ENCODE results near the gene SPRR1A.

Gene SPRR1A

GRCh38 chr1:152962876-152963415 lies 20.9 kb upstream of the SPRR1A start:
- no peak for DNase-seq
- Mint-ChIP-seq H3K27me3 (peaks cover 30% of the 10 kb centered on the region), H3K9me3 (no peaks in the 10 kb centered on the region)

GRCh38 chr1:152964536-152964935 lies 19.3 kb upstream of the SPRR1A start:
- Mint-ChIP-seq H3K4me1 (ENCODE audit: low read depth) (no peaks in the 10 kb centered on the region), H3K4me3 (no peak overlapping the region), H3K36me3 (ENCODE audit: low read depth) (no peaks in the 10 kb centered on the region), H3K27ac (no peak overlapping the region), H3K27me3 (peaks cover 30% of the 10 kb centered on the region), H3K9me3 (no peaks in the 10 kb centered on the region)
- no peak for DNase-seq

More at GRCh38 chr1:152962876-152963415, 20.9 kb upstream of the SPRR1A start:
- no peaks in the 10 kb centered on the region for H3K4me1 Mint-ChIP-seq (ENCODE audit: low read depth)
- H3K36me3 Mint-ChIP-seq (ENCODE audit: low read depth) = no peaks in the 10 kb centered on the region
- H3K27ac Mint-ChIP-seq = no peak overlapping the region
- no peak overlapping the region for H3K4me3 Mint-ChIP-seq

- H3K27me3 Mint-ChIP-seq = peaks cover 26% of the 10 kb centered on the region
- no peaks in the 10 kb centered on the region for H3K36me3 Mint-ChIP-seq (ENCODE audit: low read depth)
- no peak overlapping the region for H3K4me3 Mint-ChIP-seq
- no peaks in the 10 kb centered on the region for H3K4me1 Mint-ChIP-seq (ENCODE audit: low read depth)
- H3K27ac Mint-ChIP-seq = no peak overlapping the region
- no peak for DNase-seq
- no peaks in the 10 kb centered on the region for H3K9me3 Mint-ChIP-seq
Measured at GRCh38 chr1:152965853-152966252, 18.0 kb upstream of the SPRR1A start.

- no peak overlapping the region for H3K27ac Mint-ChIP-seq
- no peaks in the 10 kb centered on the region for H3K36me3 Mint-ChIP-seq (ENCODE audit: low read depth)
- H3K4me1 Mint-ChIP-seq (ENCODE audit: low read depth) = no peaks in the 10 kb centered on the region
- peaks cover 31% of the 10 kb centered on the region for H3K27me3 Mint-ChIP-seq
- no peak for DNase-seq
- no peak overlapping the region for H3K4me3 Mint-ChIP-seq
- no peaks in the 10 kb centered on the region for H3K9me3 Mint-ChIP-seq
Measured at GRCh38 chr1:152967201-152967600, 16.7 kb upstream of the SPRR1A start.

GRCh38 chr1:152968248-152968647 lies 15.6 kb upstream of the SPRR1A start:
- Mint-ChIP-seq H3K4me3 (no peak overlapping the region), H3K9me3 (no peaks in the 10 kb centered on the region), H3K36me3 (ENCODE audit: low read depth) (no peaks in the 10 kb centered on the region), H3K27ac (no peak overlapping the region), H3K27me3 (peaks cover 39% of the 10 kb centered on the region), H3K4me1 (ENCODE audit: low read depth) (no peaks in the 10 kb centered on the region)
- no peak for DNase-seq

- DNase-seq = no peak
- H3K4me1 Mint-ChIP-seq (ENCODE audit: low read depth) = no peaks in the 10 kb centered on the region
- no peaks in the 10 kb centered on the region for H3K36me3 Mint-ChIP-seq (ENCODE audit: low read depth)
- no peaks in the 10 kb centered on the region for H3K9me3 Mint-ChIP-seq
- H3K4me3 Mint-ChIP-seq = no peak overlapping the region
- H3K27ac Mint-ChIP-seq = no peak overlapping the region
- peaks cover 46% of the 10 kb centered on the region for H3K27me3 Mint-ChIP-seq
Measured at GRCh38 chr1:152969036-152969435, 14.8 kb upstream of the SPRR1A start.

- Mint-ChIP-seq H3K27me3 (peaks cover 37% of the 10 kb centered on the region), H3K4me1 (ENCODE audit: low read depth) (no peaks in the 10 kb centered on the region), H3K27ac (no peak within 1 kb of the TSS), H3K4me3 (no peak within 1 kb of the TSS), H3K9me3 (no peaks in the 10 kb centered on the region), H3K36me3 (ENCODE audit: low read depth) (no peaks in the 10 kb centered on the region)
- no peak for DNase-seq
Measured at GRCh38 chr1:152970495-152970894, 13.4 kb upstream of the SPRR1A start, which contains the start of gene SPRR4. Gene SPRR4 (plus strand): TSS chr1:152970648. CDS start chr1:152971891, 1,243 bp downstream.

- H3K27me3 Mint-ChIP-seq = peaks cover 31% of the 10 kb centered on the region
- H3K4me3 Mint-ChIP-seq = no peak overlapping the region
- no peaks in the 10 kb centered on the region for H3K4me1 Mint-ChIP-seq (ENCODE audit: low read depth)
- no peaks in the 10 kb centered on the region for H3K36me3 Mint-ChIP-seq (ENCODE audit: low read depth)
- H3K27ac Mint-ChIP-seq = no peak overlapping the region
- H3K9me3 Mint-ChIP-seq = no peaks in the 10 kb centered on the region
- no peak for DNase-seq
Measured at GRCh38 chr1:152972196-152972886, 11.5 kb upstream of the SPRR1A start.

- Mint-ChIP-seq H3K9me3 (no peaks in the 10 kb centered on the region), H3K27me3 (peaks cover 58% of the 10 kb centered on the region), H3K4me1 (ENCODE audit: low read depth) (no peaks in the 10 kb centered on the region), H3K27ac (no peak overlapping the region), H3K36me3 (ENCODE audit: low read depth) (no peaks in the 10 kb centered on the region), H3K4me3 (no peak overlapping the region)
- no peak for DNase-seq
Measured at GRCh38 chr1:152976688-152977087, 7.2 kb upstream of the SPRR1A start.

GRCh38 chr1:152977614-152978013 lies 6.3 kb upstream of the SPRR1A start:
- peaks cover 58% of the 10 kb centered on the region for H3K27me3 Mint-ChIP-seq
- no peak for DNase-seq
- H3K4me3 Mint-ChIP-seq = no peak overlapping the region
- no peaks in the 10 kb centered on the region for H3K4me1 Mint-ChIP-seq (ENCODE audit: low read depth)
- H3K36me3 Mint-ChIP-seq (ENCODE audit: low read depth) = no peaks in the 10 kb centered on the region
- no peaks in the 10 kb centered on the region for H3K9me3 Mint-ChIP-seq
- no peak overlapping the region for H3K27ac Mint-ChIP-seq

- H3K27me3 Mint-ChIP-seq = peaks cover 69% of the 10 kb centered on the region
- H3K9me3 Mint-ChIP-seq = no peaks in the 10 kb centered on the region
- H3K27ac Mint-ChIP-seq = no peak overlapping the region
- no peak overlapping the region for H3K4me3 Mint-ChIP-seq
- no peak for DNase-seq
- no peaks in the 10 kb centered on the region for H3K4me1 Mint-ChIP-seq (ENCODE audit: low read depth)
- no peaks in the 10 kb centered on the region for H3K36me3 Mint-ChIP-seq (ENCODE audit: low read depth)
Measured at GRCh38 chr1:152980676-152981075, 3.2 kb upstream of the SPRR1A start.

- H3K27ac Mint-ChIP-seq = no peak overlapping the region
- H3K27me3 Mint-ChIP-seq = peaks cover 67% of the 10 kb centered on the region
- no peaks in the 10 kb centered on the region for H3K36me3 Mint-ChIP-seq (ENCODE audit: low read depth)
- no peak for DNase-seq
- no peaks in the 10 kb centered on the region for H3K4me1 Mint-ChIP-seq (ENCODE audit: low read depth)
- H3K4me3 Mint-ChIP-seq = no peak overlapping the region
- no peaks in the 10 kb centered on the region for H3K9me3 Mint-ChIP-seq
Measured at GRCh38 chr1:152981146-152981871, 2.6 kb upstream of the SPRR1A start.

- Mint-ChIP-seq H3K36me3 (ENCODE audit: low read depth) (no peaks in the 10 kb centered on the region), H3K27me3 (peaks cover 71% of the 10 kb centered on the region), H3K27ac (no peak overlapping the region), H3K9me3 (no peaks in the 10 kb centered on the region), H3K4me1 (ENCODE audit: low read depth) (no peaks in the 10 kb centered on the region), H3K4me3 (no peak overlapping the region)
- DNase-seq = no peak
Measured at GRCh38 chr1:152982076-152982475, 1.8 kb upstream of the SPRR1A start.

- Mint-ChIP-seq H3K27ac (no peak overlapping the region), H3K4me1 (ENCODE audit: low read depth) (no peaks in the 10 kb centered on the region), H3K27me3 (peaks cover 72% of the 10 kb centered on the region), H3K9me3 (no peaks in the 10 kb centered on the region), H3K4me3 (no peak overlapping the region), H3K36me3 (ENCODE audit: low read depth) (no peaks in the 10 kb centered on the region)
- DNase-seq = no peak
Measured at GRCh38 chr1:152983234-152983633, 647 bp upstream of the SPRR1A start.

GRCh38 chr1:152986578-152986977 lies 2.7 kb downstream of the SPRR1A start:
- Mint-ChIP-seq H3K36me3 (ENCODE audit: low read depth) (no peaks in the 10 kb centered on the region), H3K27me3 (peaks cover 54% of the 10 kb centered on the region), H3K27ac (no peak overlapping the region), H3K4me1 (ENCODE audit: low read depth) (no peaks in the 10 kb centered on the region), H3K4me3 (no peak overlapping the region), H3K9me3 (no peaks in the 10 kb centered on the region)
- DNase-seq = no peak
